ENCODE results near the gene GOLGA3. TPM values are rescaled to one million over a fixed set of nuclear protein-coding genes. Genes with fewer than 3 reads are reported as not detected.
A peak's percentile ranks its signal among the peaks of the same experiment; 100 is the strongest.
"Not testable (repeated sequence)": the region's sequence is repeated elsewhere in the genome, so short reads cannot be mapped to it uniquely, and the experiment has no call there.

GOLGA3 gene
- total RNA-seq, 1 donor from 2014 or later = 44.3 TPM

GRCh38 chr12:132837693-132838409 lies 9.2 kb upstream of the GOLGA3 start:
- H3K4me3 Mint-ChIP-seq (ENCODE audit: unreplicated experiment) = no peak overlapping the region
- peaks cover 57% of the 10 kb centered on the region for H3K36me3 Mint-ChIP-seq (ENCODE audit: low read depth, unreplicated experiment)
- TF ChIP-seq CTCF (IDR thresholded peaks at IDR 0.05; ENCODE audit: unreplicated experiment) = no peak
- H3K27ac Mint-ChIP-seq (ENCODE audit: unreplicated experiment) = no peak overlapping the region
- H3K4me1 Mint-ChIP-seq (ENCODE audit: unreplicated experiment) = peaks cover 5% of the 10 kb centered on the region
- no peaks in the 10 kb centered on the region for H3K9me3 Mint-ChIP-seq (ENCODE audit: unreplicated experiment)
- peaks cover 22% of the 10 kb centered on the region for H3K27me3 Mint-ChIP-seq (ENCODE audit: unreplicated experiment)
- no peak for DNase-seq (ENCODE audit: low spot score)

GRCh38 chr12:132836795-132837331 lies 8.2 kb upstream of the GOLGA3 start:
- H3K27me3 Mint-ChIP-seq (ENCODE audit: unreplicated experiment) = peaks cover 20% of the 10 kb centered on the region
- peak overlapping the region; percentile 69 for H3K4me3 Mint-ChIP-seq (ENCODE audit: unreplicated experiment)
- peaks cover 5% of the 10 kb centered on the region for H3K4me1 Mint-ChIP-seq (ENCODE audit: unreplicated experiment)
- H3K36me3 Mint-ChIP-seq (ENCODE audit: low read depth, unreplicated experiment) = peaks cover 52% of the 10 kb centered on the region
- no peak for DNase-seq (ENCODE audit: low spot score)
- no peak for TF ChIP-seq CTCF (IDR thresholded peaks at IDR 0.05; ENCODE audit: unreplicated experiment)
- H3K27ac Mint-ChIP-seq (ENCODE audit: unreplicated experiment) = peak overlapping the region; percentile 61
- H3K9me3 Mint-ChIP-seq (ENCODE audit: unreplicated experiment) = no peaks in the 10 kb centered on the region

DNA sequence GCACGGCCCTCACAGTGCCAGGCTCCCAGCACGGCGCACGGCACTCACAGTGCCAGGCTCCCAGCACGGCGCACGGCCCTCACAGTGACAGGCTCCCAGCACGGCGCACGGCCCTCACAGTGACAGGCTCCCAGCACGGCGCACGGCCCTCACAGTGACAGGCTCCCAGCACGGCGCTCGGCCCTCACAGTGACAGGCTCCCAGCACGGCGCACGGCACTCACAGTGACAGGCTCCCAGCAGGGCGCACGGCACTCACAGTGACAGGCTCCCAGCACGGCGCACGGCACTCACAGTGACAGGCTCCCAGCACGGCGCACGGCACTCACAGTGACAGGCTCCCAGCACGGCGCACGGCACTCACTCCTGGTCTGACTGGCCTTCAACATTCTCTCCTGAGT lies 7.6 kb upstream of the GOLGA3 start:
- not testable (repeated sequence) for H3K4me1 Mint-ChIP-seq (ENCODE audit: unreplicated experiment); H3K9me3 Mint-ChIP-seq (ENCODE audit: unreplicated experiment); DNase-seq (ENCODE audit: low spot score)
- peak overlapping the region; percentile 48 for H3K27ac Mint-ChIP-seq (ENCODE audit: unreplicated experiment)
- H3K36me3 Mint-ChIP-seq (ENCODE audit: low read depth, unreplicated experiment) = peaks cover 48% of the 10 kb centered on the region
- H3K27me3 Mint-ChIP-seq (ENCODE audit: unreplicated experiment) = peaks cover 20% of the 10 kb centered on the region
- peak overlapping the region; percentile 69 for H3K4me3 Mint-ChIP-seq (ENCODE audit: unreplicated experiment)

GRCh38 chr12:132835076-132836025 lies 6.7 kb upstream of the GOLGA3 start:
- peaks cover 5% of the 10 kb centered on the region for H3K4me1 Mint-ChIP-seq (ENCODE audit: unreplicated experiment)
- H3K27me3 Mint-ChIP-seq (ENCODE audit: unreplicated experiment) = peaks cover 20% of the 10 kb centered on the region
- H3K4me3 Mint-ChIP-seq (ENCODE audit: unreplicated experiment) = peak overlapping the region; percentile 63
- no peak overlapping the region for H3K27ac Mint-ChIP-seq (ENCODE audit: unreplicated experiment)
- no peaks in the 10 kb centered on the region for H3K9me3 Mint-ChIP-seq (ENCODE audit: unreplicated experiment)
- no peak for DNase-seq (ENCODE audit: low spot score)
- H3K36me3 Mint-ChIP-seq (ENCODE audit: low read depth, unreplicated experiment) = peaks cover 44% of the 10 kb centered on the region
- no peak for TF ChIP-seq CTCF (IDR thresholded peaks at IDR 0.05; ENCODE audit: unreplicated experiment)

GRCh38 chr12:132834181-132834711 lies 5.6 kb upstream of the GOLGA3 start:
- no peaks in the 10 kb centered on the region for H3K9me3 Mint-ChIP-seq (ENCODE audit: unreplicated experiment)
- no peak overlapping the region for H3K4me3 Mint-ChIP-seq (ENCODE audit: unreplicated experiment)
- peaks cover 23% of the 10 kb centered on the region for H3K27me3 Mint-ChIP-seq (ENCODE audit: unreplicated experiment)
- peaks cover 10% of the 10 kb centered on the region for H3K4me1 Mint-ChIP-seq (ENCODE audit: unreplicated experiment)
- no peak for DNase-seq (ENCODE audit: low spot score)
- no peak for TF ChIP-seq CTCF (IDR thresholded peaks at IDR 0.05; ENCODE audit: unreplicated experiment)
- H3K36me3 Mint-ChIP-seq (ENCODE audit: low read depth, unreplicated experiment) = peaks cover 40% of the 10 kb centered on the region
- H3K27ac Mint-ChIP-seq (ENCODE audit: unreplicated experiment) = peak overlapping the region; percentile 43

Data from endothelial cell (in vitro differentiated cells).